GM23338 (cell line): ENCODE measurements around the gene OR1N2. TPM values are rescaled to one million over a fixed set of nuclear protein-coding genes. Genes with fewer than 3 reads are reported as not detected.

ENCODE experiments used
- ATAC-seq: fragments of 200-7000 bp; cut with Tn5 transposase; 3 replicates; pipeline ENCODE4 v1.9.1; 2020
- DNase-seq: peaks from one replicate; pipeline ENCODE4 v3.0.0-alpha.2; 2015; ENCODE audit warnings: low spot score
- H2AFZ ChIP-seq: fragments of 200-600 bp; sonication (generic); 2 replicates; pipeline ENCODE4 v1.8.0; 2016; ENCODE audit warnings: antibody characterized with exemption, mild to moderate bottlenecking, moderate library complexity
- H3F3A ChIP-seq: fragments of 200-600 bp; sonication (generic); replicated peaks from 2 replicates; pipeline ENCODE4 v1.8.0; 2017; ENCODE audit warnings: antibody characterized with exemption, mixed run types, low read depth
- H3K27ac ChIP-seq: fragments of 200-600 bp; sonication (generic); 2 replicates; pipeline ENCODE4 v1.6.1; 2016; ENCODE audit warnings: low read depth
- H3K27me3 ChIP-seq: fragments of 200-600 bp; sonication (generic); 2 replicates; pipeline ENCODE4 v1.8.0; 2016; ENCODE audit warnings: mild to moderate bottlenecking, mixed run types, moderate library complexity; ENCODE audit not compliant: insufficient read depth
- H3K36me3 ChIP-seq: fragments of 200-600 bp; sonication (generic); 2 replicates; pipeline ENCODE4 v1.8.0; 2016; ENCODE audit warnings: mild to moderate bottlenecking; ENCODE audit not compliant: insufficient read depth
- H3K4me1 ChIP-seq: fragments of 200-600 bp; sonication (generic); 2 replicates; pipeline ENCODE4 v1.8.0; 2016; ENCODE audit warnings: mild to moderate bottlenecking, moderate library complexity; ENCODE audit not compliant: insufficient read depth
- H3K4me2 ChIP-seq: fragments of 200-600 bp; sonication (generic); 2 replicates; pipeline ENCODE4 v1.7.1; 2017; ENCODE audit warnings: mixed run types
- H3K4me3 ChIP-seq: fragments of 200-600 bp; sonication (generic); 2 replicates; pipeline ENCODE4 v1.6.1; 2016; ENCODE audit warnings: mixed run types
- H3K79me2 ChIP-seq: fragments of 200-600 bp; sonication (generic); replicated peaks from 2 replicates; pipeline ENCODE4 v1.8.0; 2017; ENCODE audit warnings: mild to moderate bottlenecking; ENCODE audit not compliant: insufficient read depth
- H3K9me2 ChIP-seq: fragments of 200-600 bp; sonication (generic); 2 replicates; pipeline ENCODE4 v1.8.0; 2017; ENCODE audit not compliant: insufficient read depth
- H4K20me1 ChIP-seq: fragments of 200-600 bp; sonication (generic); replicated peaks from 2 replicates; pipeline ENCODE4 v1.8.0; 2017; ENCODE audit warnings: mild to moderate bottlenecking; ENCODE audit not compliant: insufficient read depth
- H3K27ac Mint-ChIP-seq: 2 replicates; pipeline ENCODE4 v1.8.0; 2020; ENCODE audit warnings: inconsistent platforms, mild to moderate bottlenecking, moderate library complexity, mixed read lengths
- H3K27me3 Mint-ChIP-seq: 3 replicates; pipeline ENCODE4 v1.8.0; 2022; ENCODE audit warnings: low read depth, mild to moderate bottlenecking, moderate library complexity, mixed read lengths, inconsistent platforms; ENCODE audit not compliant: insufficient read depth, poor library complexity
- H3K36me3 Mint-ChIP-seq: 3 replicates; pipeline ENCODE4 v1.8.0; 2021; ENCODE audit warnings: low read depth, mild to moderate bottlenecking, inconsistent platforms, moderate library complexity, mixed read lengths
- H3K4me1 Mint-ChIP-seq: 3 replicates; pipeline ENCODE4 v1.8.0; 2020; ENCODE audit warnings: mild to moderate bottlenecking, inconsistent platforms, mixed read lengths
- H3K4me3 Mint-ChIP-seq: 3 replicates; pipeline ENCODE4 v1.8.0; 2021; ENCODE audit warnings: moderate library complexity, mild to moderate bottlenecking, inconsistent platforms, mixed read lengths
- H3K9me3 Mint-ChIP-seq: 3 replicates; pipeline ENCODE4 v1.8.0; 2020; ENCODE audit warnings: moderate library complexity, mild to moderate bottlenecking, inconsistent platforms, mixed read lengths
- CREB1 ChIP-seq: fragments of 250-450 bp; sonication (Bioruptor Pico); IDR thresholded peaks from 2 replicates; pipeline ENCODE4 v1.5.0; 2020; ENCODE audit warnings: low read depth, mild to moderate bottlenecking, moderate library complexity
- CTCF ChIP-seq, 2 experiments: fragments of 200-600 bp in 1 of 2; sonication (generic) in 1 of 2; conservative IDR thresholded peaks; 2 replicates each; pipeline versions ENCODE4 v1.5.1 to v1.6.1; 2016 to 2017; ENCODE audit warnings: antibody characterized with exemption in 2 of 2, low read depth in 2 of 2, mild to moderate bottlenecking in 2 of 2, moderate library complexity in 1 of 2
- ETS1 ChIP-seq: IDR thresholded peaks from 2 replicates; pipeline ENCODE4 v1.6.1; 2016; ENCODE audit warnings: antibody characterized with exemption
- EZH2 ChIP-seq: fragments of 200-600 bp; sonication (generic); IDR thresholded peaks from one replicate; pipeline ENCODE4 v1.8.0; 2017; ENCODE audit warnings: antibody characterized with exemption, mild to moderate bottlenecking, low read depth; ENCODE audit not compliant: unreplicated experiment
- EZH2phosphoT487 ChIP-seq: fragments of 200-600 bp; sonication (generic); IDR thresholded peaks from one replicate; pipeline ENCODE4 v1.8.1; 2018; ENCODE audit warnings: antibody characterized with exemption; ENCODE audit not compliant: unreplicated experiment
- JUNB ChIP-seq: IDR thresholded peaks from one replicate; pipeline ENCODE4 v1.6.1; 2016; ENCODE audit warnings: antibody characterized with exemption; ENCODE audit not compliant: unreplicated experiment
- NANOG ChIP-seq: IDR thresholded peaks from 2 replicates; pipeline ENCODE4 v1.6.1; 2016; ENCODE audit warnings: antibody characterized with exemption, borderline replicate concordance
- POLR2AphosphoS5 ChIP-seq: IDR thresholded peaks from 2 replicates; pipeline ENCODE4 v1.6.1; 2016; ENCODE audit warnings: antibody characterized with exemption, low read depth
- STAT1 ChIP-seq: IDR thresholded peaks from one replicate; pipeline ENCODE4 v1.6.1; 2016; ENCODE audit warnings: antibody characterized with exemption; ENCODE audit not compliant: unreplicated experiment
- ZNF114 ChIP-seq: fragments of 250-450 bp; sonication (Bioruptor Pico); IDR thresholded peaks from 2 replicates; pipeline ENCODE4 v1.5.0; 2020; ENCODE audit warnings: mild to moderate bottlenecking, moderate library complexity
- ZNF331 ChIP-seq: fragments of 250-450 bp; sonication (Bioruptor Pico); IDR thresholded peaks from 2 replicates; pipeline ENCODE4 v1.5.0; 2020; ENCODE audit warnings: low read depth, mild to moderate bottlenecking, moderate library complexity
- polyA plus RNA-seq: library from polyadenylated mRNA; unstranded; fragments of >200 nt; fragmentation: Nextera tagmentation; extraction: Ambion mirVana; gene quantifications from 2 replicates; pipeline ENCODE4 v1.2.1, GENCODE V29; 2016
- total RNA-seq: library from RNA; depleted of rRNA; stranded (reverse); fragments of >200 nt; shearing (Covaris generic); gene quantifications from 2 replicates; pipeline ENCODE4 v1.2.3, GENCODE V29; 2014
- TF ChIP-seq, protein P1 (sequence below): IDR thresholded peaks from one replicate; pipeline ENCODE4 v1.6.1; 2018; ENCODE audit warnings: antibody characterized with exemption; ENCODE audit not compliant: unreplicated experiment
- TF ChIP-seq, protein P2 (sequence below): fragments of 250-450 bp; sonication (Bioruptor Pico); IDR thresholded peaks from 2 replicates; pipeline ENCODE4 v1.5.0; 2020; ENCODE audit warnings: mild to moderate bottlenecking, moderate library complexity

The OR1N2 gene
- total and polyA plus RNA-seq, 2 experiments from 2014 or later = not detected

GRCh38 chr9:122526602-122527001 lies 26.3 kb upstream of the OR1N2 start:
- Histone ChIP-seq H4K20me1 (no peaks in the 10 kb centered on the region), H3K4me3 (no peak overlapping the region), H3K4me2 (no peak overlapping the region), H2AFZ (no peak overlapping the region), H3K36me3 (no peaks in the 10 kb centered on the region; the same call in 1 of the 2 replicates), H3K9me2 (no peaks in the 10 kb centered on the region), H3K27ac (no peak overlapping the region), H3F3A (no peaks in the 10 kb centered on the region), H3K79me2 (no peaks in the 10 kb centered on the region), H3K27me3 (no peaks in the 10 kb centered on the region), H3K4me1 (no peaks in the 10 kb centered on the region)
- TF ChIP-seq POLR2AphosphoS5 = no peak
- no peak for TF ChIP-seq JUNB
- TF ChIP-seq, protein P1, sequence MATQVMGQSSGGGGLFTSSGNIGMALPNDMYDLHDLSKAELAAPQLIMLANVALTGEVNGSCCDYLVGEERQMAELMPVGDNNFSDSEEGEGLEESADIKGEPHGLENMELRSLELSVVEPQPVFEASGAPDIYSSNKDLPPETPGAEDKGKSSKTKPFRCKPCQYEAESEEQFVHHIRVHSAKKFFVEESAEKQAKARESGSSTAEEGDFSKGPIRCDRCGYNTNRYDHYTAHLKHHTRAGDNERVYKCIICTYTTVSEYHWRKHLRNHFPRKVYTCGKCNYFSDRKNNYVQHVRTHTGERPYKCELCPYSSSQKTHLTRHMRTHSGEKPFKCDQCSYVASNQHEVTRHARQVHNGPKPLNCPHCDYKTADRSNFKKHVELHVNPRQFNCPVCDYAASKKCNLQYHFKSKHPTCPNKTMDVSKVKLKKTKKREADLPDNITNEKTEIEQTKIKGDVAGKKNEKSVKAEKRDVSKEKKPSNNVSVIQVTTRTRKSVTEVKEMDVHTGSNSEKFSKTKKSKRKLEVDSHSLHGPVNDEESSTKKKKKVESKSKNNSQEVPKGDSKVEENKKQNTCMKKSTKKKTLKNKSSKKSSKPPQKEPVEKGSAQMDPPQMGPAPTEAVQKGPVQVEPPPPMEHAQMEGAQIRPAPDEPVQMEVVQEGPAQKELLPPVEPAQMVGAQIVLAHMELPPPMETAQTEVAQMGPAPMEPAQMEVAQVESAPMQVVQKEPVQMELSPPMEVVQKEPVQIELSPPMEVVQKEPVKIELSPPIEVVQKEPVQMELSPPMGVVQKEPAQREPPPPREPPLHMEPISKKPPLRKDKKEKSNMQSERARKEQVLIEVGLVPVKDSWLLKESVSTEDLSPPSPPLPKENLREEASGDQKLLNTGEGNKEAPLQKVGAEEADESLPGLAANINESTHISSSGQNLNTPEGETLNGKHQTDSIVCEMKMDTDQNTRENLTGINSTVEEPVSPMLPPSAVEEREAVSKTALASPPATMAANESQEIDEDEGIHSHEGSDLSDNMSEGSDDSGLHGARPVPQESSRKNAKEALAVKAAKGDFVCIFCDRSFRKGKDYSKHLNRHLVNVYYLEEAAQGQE = no peak
- TF ChIP-seq ETS1 = no peak
- TF ChIP-seq EZH2phosphoT487 = no peak
- no peak for TF ChIP-seq EZH2
- TF ChIP-seq, protein P2, sequence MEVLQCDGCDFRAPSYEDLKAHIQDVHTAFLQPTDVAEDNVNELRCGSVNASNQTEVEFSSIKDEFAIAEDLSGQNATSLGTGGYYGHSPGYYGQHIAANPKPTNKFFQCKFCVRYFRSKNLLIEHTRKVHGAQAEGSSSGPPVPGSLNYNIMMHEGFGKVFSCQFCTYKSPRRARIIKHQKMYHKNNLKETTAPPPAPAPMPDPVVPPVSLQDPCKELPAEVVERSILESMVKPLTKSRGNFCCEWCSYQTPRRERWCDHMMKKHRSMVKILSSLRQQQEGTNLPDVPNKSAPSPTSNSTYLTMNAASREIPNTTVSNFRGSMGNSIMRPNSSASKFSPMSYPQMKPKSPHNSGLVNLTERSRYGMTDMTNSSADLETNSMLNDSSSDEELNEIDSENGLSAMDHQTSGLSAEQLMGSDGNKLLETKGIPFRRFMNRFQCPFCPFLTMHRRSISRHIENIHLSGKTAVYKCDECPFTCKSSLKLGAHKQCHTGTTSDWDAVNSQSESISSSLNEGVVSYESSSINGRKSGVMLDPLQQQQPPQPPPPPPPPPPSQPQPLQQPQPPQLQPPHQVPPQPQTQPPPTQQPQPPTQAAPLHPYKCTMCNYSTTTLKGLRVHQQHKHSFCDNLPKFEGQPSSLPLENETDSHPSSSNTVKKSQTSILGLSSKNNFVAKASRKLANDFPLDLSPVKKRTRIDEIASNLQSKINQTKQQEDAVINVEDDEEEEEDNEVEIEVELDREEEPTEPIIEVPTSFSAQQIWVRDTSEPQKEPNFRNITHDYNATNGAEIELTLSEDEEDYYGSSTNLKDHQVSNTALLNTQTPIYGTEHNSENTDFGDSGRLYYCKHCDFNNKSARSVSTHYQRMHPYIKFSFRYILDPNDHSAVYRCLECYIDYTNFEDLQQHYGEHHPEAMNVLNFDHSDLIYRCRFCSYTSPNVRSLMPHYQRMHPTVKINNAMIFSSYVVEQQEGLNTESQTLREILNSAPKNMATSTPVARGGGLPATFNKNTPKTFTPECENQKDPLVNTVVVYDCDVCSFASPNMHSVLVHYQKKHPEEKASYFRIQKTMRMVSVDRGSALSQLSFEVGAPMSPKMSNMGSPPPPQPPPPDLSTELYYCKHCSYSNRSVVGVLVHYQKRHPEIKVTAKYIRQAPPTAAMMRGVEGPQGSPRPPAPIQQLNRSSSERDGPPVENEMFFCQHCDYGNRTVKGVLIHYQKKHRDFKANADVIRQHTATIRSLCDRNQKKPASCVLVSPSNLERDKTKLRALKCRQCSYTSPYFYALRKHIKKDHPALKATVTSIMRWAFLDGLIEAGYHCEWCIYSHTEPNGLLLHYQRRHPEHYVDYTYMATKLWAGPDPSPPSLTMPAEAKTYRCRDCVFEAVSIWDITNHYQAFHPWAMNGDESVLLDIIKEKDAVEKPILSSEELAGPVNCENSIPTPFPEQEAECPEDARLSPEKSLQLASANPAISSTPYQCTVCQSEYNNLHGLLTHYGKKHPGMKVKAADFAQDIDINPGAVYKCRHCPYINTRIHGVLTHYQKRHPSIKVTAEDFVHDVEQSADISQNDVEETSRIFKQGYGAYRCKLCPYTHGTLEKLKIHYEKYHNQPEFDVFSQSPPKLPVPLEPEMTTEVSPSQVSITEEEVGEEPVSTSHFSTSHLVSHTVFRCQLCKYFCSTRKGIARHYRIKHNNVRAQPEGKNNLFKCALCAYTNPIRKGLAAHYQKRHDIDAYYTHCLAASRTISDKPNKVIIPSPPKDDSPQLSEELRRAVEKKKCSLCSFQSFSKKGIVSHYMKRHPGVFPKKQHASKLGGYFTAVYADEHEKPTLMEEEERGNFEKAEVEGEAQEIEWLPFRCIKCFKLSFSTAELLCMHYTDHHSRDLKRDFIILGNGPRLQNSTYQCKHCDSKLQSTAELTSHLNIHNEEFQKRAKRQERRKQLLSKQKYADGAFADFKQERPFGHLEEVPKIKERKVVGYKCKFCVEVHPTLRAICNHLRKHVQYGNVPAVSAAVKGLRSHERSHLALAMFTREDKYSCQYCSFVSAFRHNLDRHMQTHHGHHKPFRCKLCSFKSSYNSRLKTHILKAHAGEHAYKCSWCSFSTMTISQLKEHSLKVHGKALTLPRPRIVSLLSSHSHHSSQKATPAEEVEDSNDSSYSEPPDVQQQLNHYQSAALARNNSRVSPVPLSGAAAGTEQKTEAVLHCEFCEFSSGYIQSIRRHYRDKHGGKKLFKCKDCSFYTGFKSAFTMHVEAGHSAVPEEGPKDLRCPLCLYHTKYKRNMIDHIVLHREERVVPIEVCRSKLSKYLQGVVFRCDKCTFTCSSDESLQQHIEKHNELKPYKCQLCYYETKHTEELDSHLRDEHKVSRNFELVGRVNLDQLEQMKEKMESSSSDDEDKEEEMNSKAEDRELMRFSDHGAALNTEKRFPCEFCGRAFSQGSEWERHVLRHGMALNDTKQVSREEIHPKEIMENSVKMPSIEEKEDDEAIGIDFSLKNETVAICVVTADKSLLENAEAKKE = no peak
- no peak for TF ChIP-seq ZNF114 (CRISPR knock-in tag)
- no peak for TF ChIP-seq STAT1
- TF ChIP-seq CREB1 = no peak
- TF ChIP-seq NANOG = no peak
- TF ChIP-seq ZNF331 (CRISPR knock-in tag) = no peak
- TF ChIP-seq CTCF (conservative IDR thresholded peaks at IDR 0.05; ENCODE audit: low read depth in 2 of 2) = no peak
- DNase-seq (no peak), ATAC-seq (no peak)
- Mint-ChIP-seq H3K4me3 (no peak overlapping the region), H3K9me3 (peaks cover 85% of the 10 kb centered on the region), H3K27me3 (peaks cover 1% of the 10 kb centered on the region), H3K4me1 (no peaks in the 10 kb centered on the region), H3K27ac (no peak overlapping the region), H3K36me3 (peaks cover 17% of the 10 kb centered on the region)
